Glomerular endothelial cell (primary cell): ENCODE results near the gene TP73. TPM values are rescaled to one million over a fixed set of nuclear protein-coding genes. Genes with fewer than 3 reads are reported as not detected.
"Not testable (repeated sequence)": the region's sequence is repeated elsewhere in the genome, so short reads cannot be mapped to it uniquely, and the experiment has no call there.

ENCODE experiments used
- DNase-seq: peaks from one replicate; pipeline ENCODE4 v3.0.0-alpha.2; 2011; ENCODE audit warnings: low read depth, low spot score; ENCODE audit errors: extremely low read depth
- total RNA-seq: library from RNA; depleted of rRNA; stranded (reverse); fragments of >200 nt; gene quantifications from 2 replicates; pipeline ENCODE4 v1.2.3, GENCODE V29; 2015

TP73 gene
- total RNA-seq, 1 donor from 2014 or later = 0.88 TPM

- DNase-seq = no peak
These were observed 33.8 kb upstream of the TP73 start for GRCh38 chr1:3618531-3618880.

- DNase-seq = no peak
These were observed 33.2 kb upstream of the TP73 start for GRCh38 chr1:3618881-3619671.

- no peak for DNase-seq
These were observed 31.6 kb upstream of the TP73 start for GRCh38 chr1:3620708-3621107.

GRCh38 chr1:3621151-3621671 lies 31.1 kb upstream of the TP73 start:
- not testable (repeated sequence) for DNase-seq

GRCh38 chr1:3622102-3622501 lies 30.2 kb upstream of the TP73 start:
- DNase-seq = not testable (repeated sequence)

- no peak for DNase-seq
These were observed 28.7 kb upstream of the TP73 start for GRCh38 chr1:3623441-3624199.

- no peak for DNase-seq
These were observed 27.8 kb upstream of the TP73 start, which contains the start of gene TPRG1L for GRCh38 chr1:3624200-3625136. Gene TPRG1L (plus strand): TSS chr1:3625015. CDS start chr1:3625073, 58 bp downstream.

GRCh38 chr1:3625151-3625907 lies 27.0 kb upstream of the TP73 start:
- no peak for DNase-seq

GRCh38 chr1:3626025-3626424 lies 26.3 kb upstream of the TP73 start:
- DNase-seq = no peak

GRCh38 chr1:3627515-3628253 lies 24.6 kb upstream of the TP73 start:
- DNase-seq = no peak

- DNase-seq = no peak
These were observed 23.9 kb upstream of the TP73 start for GRCh38 chr1:3628445-3628844.

GRCh38 chr1:3629561-3630160 lies 22.7 kb upstream of the TP73 start:
- no peak for DNase-seq

- DNase-seq = no peak
These were observed 22.1 kb upstream of the TP73 start for GRCh38 chr1:3630161-3630611.

GRCh38 chr1:3630914-3631313 lies 21.4 kb upstream of the TP73 start:
- DNase-seq = no peak

- no peak for DNase-seq
These were observed 20.7 kb upstream of the TP73 start for GRCh38 chr1:3631320-3632260.

GRCh38 chr1:3632298-3632697 lies 20.0 kb upstream of the TP73 start:
- no peak for DNase-seq

GRCh38 chr1:3632716-3633343 lies 19.5 kb upstream of the TP73 start:
- no peak for DNase-seq
